Forelimb muscle (tissue), 1 donor: Measurements from ENCODE around the gene SPAG5. TPM values are rescaled to one million over a fixed set of nuclear protein-coding genes. Genes with fewer than 3 reads are reported as not detected.
"Not testable (repeated sequence)": the region's sequence is repeated elsewhere in the genome, so short reads cannot be mapped to it uniquely, and the experiment has no call there.

Source experiments
- DNase-seq: peaks from one replicate; pipeline ENCODE4 v3.0.0-alpha.2; 2013; ENCODE audit warnings: low read depth
- polyA plus RNA-seq: library from polyadenylated mRNA; unstranded; fragments of 120-200 nt; gene quantifications from one replicate; pipeline ENCODE4 v1.2.1, GENCODE V29; 2013; ENCODE audit not compliant: insufficient read length

SPAG5 gene
- polyA plus RNA-seq, 1 donor, result 18.5 TPM

GRCh38 chr17:28612936-28613872, 14.4 kb upstream of the SPAG5 start:
- DNase-seq, result no peak

GRCh38 chr17:28612531-28612930, 13.7 kb upstream of the SPAG5 start:
- DNase-seq, result no peak

GRCh38 chr17:28610376-28610775, 11.6 kb upstream of the SPAG5 start:
- no peak for DNase-seq

GRCh38 chr17:28604031-28604430, 5.2 kb upstream of the SPAG5 start:
- not testable (repeated sequence) for DNase-seq

- peak; percentile 35 for DNase-seq
Measured at GRCh38 chr17:28599311-28600184, 723 bp upstream of the SPAG5 start.

- no peak for DNase-seq
Measured at GRCh38 chr17:28598389-28598788, 436 bp downstream of the SPAG5 start.

- no peak for DNase-seq
Measured at GRCh38 chr17:28597606-28598383, 1.0 kb downstream of the SPAG5 start.

GRCh38 chr17:28592260-28592659, 6.6 kb downstream of the SPAG5 start:
- DNase-seq, result no peak

GRCh38 chr17:28585851-28586250, 13.0 kb downstream of the SPAG5 start:
- no peak for DNase-seq

- no peak for DNase-seq
Measured at GRCh38 chr17:28584434-28584833, 14.4 kb downstream of the SPAG5 start.

GRCh38 chr17:28582513-28582912, 16.3 kb downstream of the SPAG5 start:
- DNase-seq, result no peak

GRCh38 chr17:28580959-28581358, 17.9 kb downstream of the SPAG5 start:
- DNase-seq, result no peak

- no peak for DNase-seq
Measured at GRCh38 chr17:28579526-28579925, 19.3 kb downstream of the SPAG5 start.

GRCh38 chr17:28578246-28579195, 20.3 kb downstream of the SPAG5 start:
- DNase-seq, result no peak

- no peak for DNase-seq
Measured at GRCh38 chr17:28577466-28577824, 21.4 kb downstream of the SPAG5 start.

- DNase-seq, result peak; percentile 48
Measured at GRCh38 chr17:28576758-28577465, 21.9 kb downstream of the SPAG5 start, which contains the start of gene ALDOC. TSS of gene ALDOC (minus strand) at chr17:28576895. CDS start at chr17:28575532, 1,363 bp downstream.

GRCh38 chr17:28576016-28576415, 22.8 kb downstream of the SPAG5 start:
- DNase-seq, result not testable (repeated sequence)

- DNase-seq, result no peak
Measured at GRCh38 chr17:28575126-28575795, 23.6 kb downstream of the SPAG5 start.

- DNase-seq, result no peak
Measured at GRCh38 chr17:28574526-28574925, 24.3 kb downstream of the SPAG5 start.
